ENCODE data around the gene TIMP2. TPM values are rescaled to one million over a fixed set of nuclear protein-coding genes. Genes with fewer than 3 reads are reported as not detected.

Gene TIMP2
- total RNA-seq, 1 experiment from 2014 or later = 66.9 TPM

DNA sequence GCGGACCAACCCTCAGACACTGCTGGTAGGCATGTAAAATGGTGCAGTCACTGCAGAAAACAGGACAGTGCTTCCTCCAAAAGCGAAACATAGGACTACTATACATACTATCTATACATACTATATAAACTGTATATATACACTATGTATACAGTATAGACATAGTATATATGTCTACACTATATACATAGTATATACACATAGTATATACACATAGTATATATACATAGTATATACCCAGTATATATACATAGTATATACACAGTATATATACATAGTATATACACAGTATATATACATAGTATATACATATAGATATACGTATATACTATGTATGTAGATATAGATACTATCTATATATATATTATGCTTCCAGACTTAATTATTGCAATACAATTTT is 78.1 kb downstream of the TIMP2 start:
- Histone ChIP-seq H3K27me3 (no peaks in the 10 kb centered on the region), H3K36me3 (no peaks in the 10 kb centered on the region), H3K4me3 (no peak overlapping the region)

DNA sequence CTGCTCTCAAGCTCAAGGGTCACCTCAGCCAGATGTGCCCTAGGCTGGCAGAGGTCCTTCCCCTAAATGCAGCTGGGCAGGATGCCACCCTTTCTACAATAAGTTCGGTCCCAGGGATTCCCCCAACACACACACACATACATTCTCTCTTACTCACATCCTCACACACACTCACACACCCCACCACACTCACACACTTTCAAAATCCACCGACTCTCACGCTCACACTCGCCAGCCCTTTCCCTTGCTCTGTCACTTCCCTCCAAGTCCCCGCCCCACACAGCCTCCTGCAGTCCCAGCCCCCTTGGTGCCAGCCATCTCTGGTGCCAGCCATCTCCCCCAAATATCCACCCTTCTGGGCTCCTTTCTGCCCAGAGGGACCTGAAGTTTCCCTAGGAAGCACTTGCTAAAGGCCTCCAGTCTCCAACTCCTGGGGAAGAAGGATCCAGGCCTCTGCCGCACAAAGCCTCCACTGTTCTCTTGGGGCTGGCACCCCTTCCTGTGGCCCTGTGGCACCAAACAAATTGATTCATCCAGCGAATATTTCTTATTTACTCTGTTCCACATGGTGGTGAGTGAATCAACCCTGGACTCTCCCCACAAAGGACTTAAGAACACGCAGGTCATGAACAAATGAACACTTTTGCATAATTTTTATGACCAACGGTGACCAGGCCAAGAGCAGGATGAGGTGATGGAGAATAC is 80.7 kb downstream of the TIMP2 start:
- peaks cover 3% of the 10 kb centered on the region; the same call in 1 of the 2 replicates for H3K4me1 ChIP-seq
- DNase-seq = no peak

More for the DNA sequence above, 78.1 kb downstream of the TIMP2 start:
- Histone ChIP-seq H3K9me3 (replicated peaks) (no peaks in the 10 kb centered on the region), H3K4me1 (no peaks in the 10 kb centered on the region), H3K27ac (no peak overlapping the region)
- DNase-seq = no peak

DNA sequence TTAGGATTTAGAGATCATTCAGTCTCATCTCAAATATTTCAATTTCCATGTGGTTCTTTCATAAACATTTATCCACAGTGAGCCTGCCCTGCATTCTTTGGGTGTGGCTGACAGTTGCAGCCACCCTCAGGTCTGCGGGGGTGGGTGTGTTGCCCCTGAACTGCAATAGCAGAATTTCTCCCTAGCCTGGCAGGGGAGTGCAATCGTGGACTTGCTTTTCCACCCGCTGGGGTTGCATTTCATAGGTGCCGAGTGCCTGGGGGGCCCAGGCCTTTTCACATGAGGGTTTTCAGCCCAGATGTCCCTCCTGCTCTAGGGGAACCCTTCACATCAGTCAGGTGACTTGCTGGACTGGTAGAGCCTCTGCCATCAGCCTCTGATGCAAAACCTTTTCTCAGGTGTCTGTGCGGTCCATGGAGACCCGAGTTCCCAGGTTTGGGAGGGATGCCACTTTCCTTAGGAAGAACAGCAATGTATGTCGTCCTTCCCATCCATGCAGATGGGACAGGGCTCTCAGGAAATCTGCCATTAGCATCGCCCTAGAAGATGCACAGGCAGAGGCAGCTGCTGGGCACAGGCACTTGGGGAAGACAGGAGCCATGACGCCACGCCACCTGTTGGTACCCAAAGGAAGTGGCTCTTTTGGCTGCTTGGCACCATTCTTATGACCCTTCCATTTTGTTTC is 82.2 kb downstream of the TIMP2 start:
- no peaks in the 10 kb centered on the region for H3K9me3 ChIP-seq (replicated peaks)
- H3K4me1 ChIP-seq = peaks cover 9% of the 10 kb centered on the region
- no peaks in the 10 kb centered on the region for H3K27me3 ChIP-seq
- H3K36me3 ChIP-seq = no peaks in the 10 kb centered on the region
- DNase-seq = peak; percentile 71 to 86
- H3K27ac ChIP-seq = no peak overlapping the region
- no peak overlapping the region for H3K4me3 ChIP-seq

More for the DNA sequence above, 80.7 kb downstream of the TIMP2 start:
- H3K4me3 ChIP-seq = no peak overlapping the region
- no peaks in the 10 kb centered on the region for H3K27me3 ChIP-seq
- no peaks in the 10 kb centered on the region for H3K36me3 ChIP-seq
- H3K9me3 ChIP-seq (replicated peaks) = no peaks in the 10 kb centered on the region
- no peak overlapping the region for H3K27ac ChIP-seq

DNA sequence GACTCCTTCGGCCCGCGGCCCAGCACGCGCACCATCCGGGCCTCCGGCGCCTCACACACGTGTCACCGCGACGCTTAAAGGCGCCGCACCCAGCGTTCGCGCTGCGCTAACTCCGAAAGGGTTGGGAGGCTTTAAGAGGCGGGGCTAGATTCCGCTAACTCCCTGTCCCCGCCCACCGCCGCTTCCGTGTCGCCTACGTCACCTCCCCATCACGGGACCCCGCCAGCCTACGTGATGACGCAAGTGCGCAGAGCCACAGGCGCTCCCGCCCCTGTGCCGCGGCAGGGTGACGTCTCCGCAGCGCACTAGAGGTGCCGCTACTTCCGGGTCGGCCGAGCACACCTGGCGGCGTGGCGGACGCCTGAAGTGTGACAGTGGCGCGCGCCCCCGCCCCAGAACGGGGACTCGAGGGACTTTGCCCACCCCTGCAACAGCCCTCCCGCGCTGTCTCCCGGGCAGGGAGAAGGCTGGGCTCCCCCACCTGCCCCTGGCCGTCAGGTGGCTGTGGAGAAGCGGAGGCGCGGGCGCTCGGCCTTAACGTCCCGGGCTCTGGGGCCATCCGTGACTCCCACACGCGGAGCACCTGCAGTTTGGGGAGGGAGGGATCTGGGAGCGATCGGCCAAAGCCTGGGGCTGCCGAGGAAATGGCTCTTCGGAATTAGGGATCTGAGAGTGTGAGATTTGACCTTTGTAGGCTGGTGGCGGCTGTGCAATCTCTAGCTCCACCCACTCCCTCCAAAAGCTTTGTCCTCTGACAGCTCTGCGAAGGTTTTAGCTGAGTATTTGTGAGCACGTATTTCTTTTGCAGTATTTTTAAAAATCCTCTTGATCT is 84.2 kb downstream of the TIMP2 start, which contains the start of gene USP36:
USP36 (minus strand) TSS at position 35 of the 832 bp plus-strand sequence. CDS start 4,451 bp downstream, outside the sequence.
- DNase-seq = peak; percentile 100
- peak within 1 kb of the TSS; percentile 81 for H3K4me3 ChIP-seq

DNA sequence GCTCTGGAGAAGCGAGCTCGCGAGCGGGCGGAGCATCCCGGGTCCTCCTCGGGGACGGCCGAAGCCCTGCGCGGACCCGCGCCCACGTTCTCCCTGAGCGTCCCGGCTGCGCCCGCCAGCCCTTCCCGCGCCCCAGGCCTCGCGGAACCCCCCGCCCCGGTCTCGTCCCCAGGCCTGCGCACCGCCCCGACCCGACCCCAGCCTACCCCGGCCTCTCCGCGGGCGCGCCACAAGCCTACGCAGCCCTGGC is 84.7 kb downstream of the TIMP2 start:
- Histone ChIP-seq H3K9me3 (replicated peaks) (no peaks in the 10 kb centered on the region), H3K4me3 (peak overlapping the region; percentile 81), H3K36me3 (peaks cover 24% of the 10 kb centered on the region), H3K4me1 (peaks cover 9% of the 10 kb centered on the region), H3K27me3 (no peaks in the 10 kb centered on the region), H3K27ac (peak overlapping the region; percentile 59)
- DNase-seq = no peak

More for the DNA sequence above, 84.2 kb downstream of the TIMP2 start, which contains the start of gene USP36:
- Histone ChIP-seq H3K9me3 (replicated peaks) (no peaks in the 10 kb centered on the region), H3K4me1 (peaks cover 9% of the 10 kb centered on the region), H3K27ac (peak within 1 kb of the TSS; percentile 59), H3K36me3 (peaks cover 19% of the 10 kb centered on the region), H3K27me3 (no peaks in the 10 kb centered on the region)

DNA sequence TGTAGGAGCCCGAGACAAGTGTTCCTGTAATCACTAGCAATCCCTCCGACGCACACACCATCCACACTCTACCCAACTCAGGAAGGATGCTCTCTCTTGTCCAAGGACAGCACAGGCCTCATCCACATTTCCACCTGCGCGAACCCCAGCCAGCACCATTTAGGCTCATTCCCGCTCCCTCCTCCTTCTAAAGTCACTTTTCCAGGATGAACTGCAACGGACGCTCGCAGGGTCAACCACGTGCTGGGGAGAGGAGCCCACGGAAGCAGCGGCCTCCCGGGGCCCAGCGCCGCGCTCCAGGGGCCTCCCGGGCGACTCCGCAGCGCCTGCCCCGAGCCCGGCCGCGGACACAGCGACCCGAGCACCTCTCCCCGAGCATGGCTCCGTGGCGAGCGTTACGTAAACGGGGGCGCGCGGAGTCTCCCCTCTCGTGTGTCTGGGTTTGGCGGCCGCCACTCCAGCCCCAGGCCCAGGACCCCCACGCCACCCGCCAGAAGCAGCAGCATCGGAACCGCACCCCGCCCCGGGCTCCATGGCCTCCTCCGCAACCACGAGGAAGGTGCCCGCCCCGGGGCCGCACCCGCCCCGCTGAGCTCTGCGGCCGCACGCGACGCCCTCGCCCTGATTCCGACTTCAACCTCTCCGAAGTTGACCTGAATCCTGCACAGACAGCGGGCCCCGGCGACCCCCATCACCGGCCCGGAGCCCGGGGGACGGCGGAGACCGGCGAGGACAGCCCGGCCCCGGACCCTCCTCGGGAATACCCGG is 85.2 kb downstream of the TIMP2 start:
- peak overlapping the region; percentile 59 for H3K27ac ChIP-seq
- H3K4me1 ChIP-seq = peaks cover 9% of the 10 kb centered on the region
- no peaks in the 10 kb centered on the region for H3K27me3 ChIP-seq
- H3K4me3 ChIP-seq = peak overlapping the region; percentile 81
- peaks cover 29% of the 10 kb centered on the region for H3K36me3 ChIP-seq
- no peaks in the 10 kb centered on the region for H3K9me3 ChIP-seq (replicated peaks)
- DNase-seq = peak; percentile 42 to 54

DNA sequence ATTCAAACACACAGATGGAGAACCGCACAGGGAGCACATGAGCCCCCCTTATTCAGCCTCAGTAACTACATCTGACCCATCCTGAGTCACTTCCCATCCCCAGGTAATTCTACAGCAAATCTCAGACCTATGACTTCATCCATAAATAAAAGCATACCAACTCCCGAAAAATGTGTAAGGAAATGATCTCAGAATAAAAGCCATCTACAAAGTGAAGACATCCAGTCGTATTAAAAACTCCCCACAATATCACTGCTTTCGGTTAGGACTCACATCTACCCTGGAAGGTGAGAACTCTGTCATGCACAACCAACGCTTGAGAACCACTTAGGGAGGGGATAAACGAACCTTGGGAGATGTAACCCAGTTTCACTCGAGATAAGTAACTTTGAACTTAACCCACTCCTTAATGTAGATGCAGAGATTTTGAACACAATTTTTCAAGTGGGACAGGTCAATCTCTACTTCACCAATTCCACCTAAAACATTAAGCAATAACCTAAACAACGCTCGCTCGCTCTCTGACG is 85.9 kb downstream of the TIMP2 start:
- no peak overlapping the region for H3K27ac ChIP-seq
- DNase-seq = no peak
- peaks cover 36% of the 10 kb centered on the region for H3K36me3 ChIP-seq

DNA sequence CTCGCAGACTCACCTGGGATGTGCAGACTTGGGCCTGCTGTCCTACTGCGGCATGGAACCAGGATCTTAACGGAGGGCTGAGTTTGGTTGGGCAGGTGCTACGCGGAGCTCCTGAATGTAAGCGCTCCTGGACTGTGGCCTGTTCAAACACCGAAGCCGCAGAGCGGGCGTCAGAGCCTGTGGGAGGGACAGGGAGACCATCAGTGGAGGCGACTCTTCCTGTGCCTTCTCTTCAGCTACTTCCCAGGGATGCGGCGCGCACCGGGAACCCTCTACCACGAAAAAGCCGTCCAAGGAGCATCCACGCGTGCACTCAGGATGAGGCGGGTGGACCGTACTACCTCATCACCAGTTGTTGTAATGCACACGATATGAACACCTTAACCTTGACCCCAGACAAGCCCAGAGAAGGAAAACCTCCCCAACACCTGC is 86.6 kb downstream of the TIMP2 start:
- H3K4me1 ChIP-seq = peaks cover 9% of the 10 kb centered on the region
- no peaks in the 10 kb centered on the region for H3K27me3 ChIP-seq
- no peak for DNase-seq
- no peaks in the 10 kb centered on the region for H3K9me3 ChIP-seq (replicated peaks)
- H3K36me3 ChIP-seq = peaks cover 43% of the 10 kb centered on the region
- no peak overlapping the region for H3K27ac ChIP-seq
- no peak overlapping the region for H3K4me3 ChIP-seq

More for the DNA sequence above, 85.9 kb downstream of the TIMP2 start:
- Histone ChIP-seq H3K27me3 (no peaks in the 10 kb centered on the region), H3K4me1 (peaks cover 9% of the 10 kb centered on the region), H3K9me3 (replicated peaks) (no peaks in the 10 kb centered on the region), H3K4me3 (peak overlapping the region; percentile 81)

DNA sequence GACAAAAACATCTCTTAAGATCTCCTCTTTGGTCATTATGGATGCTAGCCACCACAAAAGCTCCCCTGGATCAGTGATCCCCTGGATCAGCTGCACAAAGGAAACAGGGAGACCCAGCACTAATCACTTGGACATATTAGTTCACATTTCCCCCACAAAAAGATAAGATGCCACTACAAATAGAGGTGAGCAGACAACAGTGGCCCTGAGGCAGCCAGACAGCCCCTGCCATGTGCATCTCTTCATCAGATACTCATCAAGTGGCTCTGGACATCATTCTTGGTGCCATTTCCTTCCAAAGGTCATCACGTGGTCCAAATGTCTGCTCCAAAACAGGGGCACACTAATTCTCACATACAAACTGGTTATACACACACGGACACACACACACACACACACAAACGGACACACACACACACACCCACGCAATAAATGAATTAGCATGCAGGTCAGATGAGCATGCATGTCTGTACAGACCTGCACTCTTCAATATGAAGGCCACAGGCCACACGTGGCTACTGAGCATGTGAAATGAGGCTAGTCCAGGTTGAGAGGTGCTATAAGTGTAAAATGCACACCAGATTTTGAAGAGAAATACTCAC is 88.7 kb downstream of the TIMP2 start:
- Histone ChIP-seq H3K27ac (no peak overlapping the region), H3K4me1 (peaks cover 8% of the 10 kb centered on the region), H3K4me3 (no peak overlapping the region), H3K36me3 (peaks cover 62% of the 10 kb centered on the region), H3K9me3 (replicated peaks) (no peaks in the 10 kb centered on the region), H3K27me3 (no peaks in the 10 kb centered on the region)
- DNase-seq = no peak

DNA sequence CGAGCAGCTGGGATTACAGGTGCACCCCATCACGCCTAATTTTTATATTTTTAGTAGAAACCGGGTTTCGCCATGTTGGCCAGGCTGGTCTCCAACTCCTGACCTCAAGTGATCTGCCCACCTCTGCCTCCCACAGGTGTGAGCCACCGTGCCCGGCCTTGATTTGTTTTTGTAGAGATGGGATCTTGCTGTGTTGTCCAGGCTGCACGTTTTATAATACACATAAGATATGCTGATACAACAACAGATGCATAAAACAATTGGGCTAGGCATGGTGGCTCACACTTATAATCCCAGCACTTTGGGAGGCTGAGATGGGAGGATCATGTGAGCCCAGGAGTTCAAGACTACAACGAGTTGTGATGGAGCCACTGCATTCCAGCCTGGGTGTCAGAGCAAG is 90.6 kb downstream of the TIMP2 start:
- H3K27me3 ChIP-seq = no peaks in the 10 kb centered on the region
- peaks cover 6% of the 10 kb centered on the region for H3K4me1 ChIP-seq
- DNase-seq = no peak
- no peaks in the 10 kb centered on the region for H3K9me3 ChIP-seq (replicated peaks)
- peaks cover 78% of the 10 kb centered on the region for H3K36me3 ChIP-seq
- no peak overlapping the region for H3K27ac ChIP-seq
- no peak overlapping the region for H3K4me3 ChIP-seq

DNA sequence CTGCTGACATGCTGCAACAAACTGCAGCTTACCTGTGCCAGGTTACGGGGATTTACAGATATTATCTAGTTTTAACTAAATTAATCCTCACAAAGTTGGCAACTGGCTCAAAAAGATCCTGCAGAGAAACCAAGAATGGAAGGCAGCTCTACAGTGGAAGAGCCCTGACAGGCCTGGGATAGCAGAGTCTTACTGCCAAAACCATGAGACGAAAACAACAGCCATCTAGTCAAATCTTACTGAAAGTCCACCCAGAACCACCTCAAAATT is 92.7 kb downstream of the TIMP2 start:
- H3K36me3 ChIP-seq = peaks cover 95% of the 10 kb centered on the region
- no peak overlapping the region for H3K27ac ChIP-seq
- H3K4me3 ChIP-seq = no peak overlapping the region
- no peaks in the 10 kb centered on the region for H3K4me1 ChIP-seq
- no peak for DNase-seq
- no peaks in the 10 kb centered on the region for H3K27me3 ChIP-seq
- H3K9me3 ChIP-seq (replicated peaks) = no peaks in the 10 kb centered on the region

DNA sequence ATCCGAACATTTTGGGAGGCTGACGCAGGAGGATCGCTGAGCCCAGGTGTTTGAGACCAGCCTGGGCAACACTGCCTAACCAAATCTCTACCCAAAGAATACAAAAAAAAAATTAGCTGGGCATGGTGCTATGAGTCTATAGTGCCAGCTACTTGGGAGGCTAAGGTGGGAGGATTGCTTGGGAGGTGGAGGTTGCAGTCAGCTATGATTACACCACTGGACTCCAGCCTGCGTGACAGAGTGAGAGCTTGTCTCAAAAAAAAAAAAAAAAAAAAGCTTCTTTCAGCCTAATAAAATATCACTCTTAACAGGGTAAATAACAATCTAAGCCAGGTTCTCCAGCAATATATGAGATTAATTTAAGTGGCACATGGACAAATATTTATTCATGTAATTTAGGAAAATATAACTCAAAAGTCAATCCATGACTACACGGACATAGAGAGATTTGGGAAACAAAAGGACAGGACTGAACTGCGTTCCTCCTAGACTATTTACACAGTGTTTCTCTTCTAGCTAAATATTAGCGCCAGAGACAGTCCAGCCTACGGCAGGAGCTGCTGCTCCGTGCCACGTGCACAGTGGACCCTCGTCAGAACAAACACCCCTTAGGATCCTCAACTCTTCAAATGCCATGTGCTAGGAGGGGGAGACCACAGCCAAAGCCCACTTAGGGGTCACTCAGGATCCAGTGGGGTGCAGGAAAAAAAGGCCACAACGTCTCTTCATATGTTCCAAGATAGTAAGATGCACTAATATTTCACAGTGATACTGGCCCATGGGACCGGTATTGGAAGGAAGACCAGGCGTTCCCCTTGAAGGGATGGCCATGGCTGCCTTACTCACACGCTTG is 93.3 kb downstream of the TIMP2 start:
- H3K4me3 ChIP-seq = no peak overlapping the region
- H3K36me3 ChIP-seq = peaks cover 92% of the 10 kb centered on the region
- no peak overlapping the region for H3K27ac ChIP-seq
- H3K27me3 ChIP-seq = no peaks in the 10 kb centered on the region
- H3K4me1 ChIP-seq = no peaks in the 10 kb centered on the region
- H3K9me3 ChIP-seq (replicated peaks) = no peaks in the 10 kb centered on the region
- DNase-seq = no peak

DNA sequence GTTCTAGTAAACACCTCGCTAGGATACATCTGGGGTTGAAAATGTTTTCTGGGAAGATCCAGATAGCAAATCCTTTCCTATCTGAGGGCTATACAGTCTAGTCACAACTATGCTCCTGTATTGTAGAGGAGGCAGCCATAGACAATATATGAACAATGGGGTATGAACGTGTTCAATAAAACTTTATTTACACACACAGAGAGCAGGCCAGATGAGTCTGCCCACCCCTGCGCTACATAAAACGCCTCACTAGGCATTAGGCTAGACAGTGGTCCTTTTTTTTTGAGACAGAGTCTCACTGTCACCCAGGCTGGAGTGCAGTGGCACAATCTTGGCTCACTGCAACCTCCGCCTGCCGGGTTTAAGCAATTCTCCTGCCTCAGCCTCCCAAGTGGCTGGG is 95.7 kb downstream of the TIMP2 start:
- no peak overlapping the region for H3K4me3 ChIP-seq
- H3K9me3 ChIP-seq (replicated peaks) = no peaks in the 10 kb centered on the region
- DNase-seq = no peak
- H3K36me3 ChIP-seq = peaks cover 78% of the 10 kb centered on the region
- H3K27ac ChIP-seq = no peak overlapping the region
- H3K27me3 ChIP-seq = no peaks in the 10 kb centered on the region
- no peaks in the 10 kb centered on the region for H3K4me1 ChIP-seq
